ENCODE data around the gene SIGLEC10.
"Not testable (repeated sequence)": the region's sequence is repeated elsewhere in the genome, so short reads cannot be mapped to it uniquely, and the experiment has no call there.

The SIGLEC10 gene, protein sequence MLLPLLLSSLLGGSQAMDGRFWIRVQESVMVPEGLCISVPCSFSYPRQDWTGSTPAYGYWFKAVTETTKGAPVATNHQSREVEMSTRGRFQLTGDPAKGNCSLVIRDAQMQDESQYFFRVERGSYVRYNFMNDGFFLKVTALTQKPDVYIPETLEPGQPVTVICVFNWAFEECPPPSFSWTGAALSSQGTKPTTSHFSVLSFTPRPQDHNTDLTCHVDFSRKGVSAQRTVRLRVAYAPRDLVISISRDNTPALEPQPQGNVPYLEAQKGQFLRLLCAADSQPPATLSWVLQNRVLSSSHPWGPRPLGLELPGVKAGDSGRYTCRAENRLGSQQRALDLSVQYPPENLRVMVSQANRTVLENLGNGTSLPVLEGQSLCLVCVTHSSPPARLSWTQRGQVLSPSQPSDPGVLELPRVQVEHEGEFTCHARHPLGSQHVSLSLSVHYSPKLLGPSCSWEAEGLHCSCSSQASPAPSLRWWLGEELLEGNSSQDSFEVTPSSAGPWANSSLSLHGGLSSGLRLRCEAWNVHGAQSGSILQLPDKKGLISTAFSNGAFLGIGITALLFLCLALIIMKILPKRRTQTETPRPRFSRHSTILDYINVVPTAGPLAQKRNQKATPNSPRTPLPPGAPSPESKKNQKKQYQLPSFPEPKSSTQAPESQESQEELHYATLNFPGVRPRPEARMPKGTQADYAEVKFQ

DNA sequence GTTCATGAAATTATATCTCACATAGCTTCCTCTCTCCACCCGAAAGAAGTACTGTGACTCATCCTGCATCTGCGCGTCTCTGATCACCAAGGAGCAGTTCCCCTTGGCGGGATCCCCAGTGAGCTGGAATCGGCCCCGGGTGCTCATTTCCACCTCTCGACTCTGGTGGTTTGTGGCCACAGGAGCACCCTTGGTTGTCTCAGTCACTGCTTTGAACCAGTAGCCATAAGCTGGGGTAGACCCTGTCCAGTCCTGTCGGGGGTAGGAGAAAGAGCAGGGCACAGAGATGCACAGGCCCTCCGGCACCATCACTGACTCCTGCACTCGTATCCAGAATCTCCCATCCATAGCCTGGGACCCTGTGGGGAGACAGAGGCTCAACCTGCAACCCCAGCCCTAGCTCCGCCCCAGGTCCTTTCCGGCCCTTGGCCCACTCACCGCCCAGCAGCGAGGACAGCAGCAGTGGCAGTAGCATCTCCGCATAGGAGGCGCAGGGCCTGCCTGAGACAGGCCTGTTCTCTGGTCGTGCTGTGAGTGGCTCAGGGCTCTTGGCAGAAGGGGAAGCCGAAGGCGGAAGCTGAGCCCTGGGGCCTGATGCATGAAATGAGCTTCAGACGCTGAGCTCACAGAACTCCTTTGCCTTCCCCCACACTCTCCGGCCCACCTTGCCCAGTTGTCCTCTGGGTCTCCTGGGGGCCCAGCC, at the start of gene SIGLEC10:
Gene SIGLEC10, minus strand, starts transcription at position 536 of the 703 bp plus-strand sequence. Its CDS starts 61 bp downstream, at position 475.
- no peaks in the 10 kb centered on the region for H3K36me3 ChIP-seq (ENCODE audit: insufficient read depth, low read length)
- H3K9me3 ChIP-seq (ENCODE audit: control insufficient read depth, insufficient read depth, low read length) = no peaks in the 10 kb centered on the region
- peaks cover 4% of the 10 kb centered on the region; the same call in 1 of the 2 replicates for H3K4me1 ChIP-seq (ENCODE audit: insufficient read depth, low read length)
- H3K9ac ChIP-seq (ENCODE audit: low read depth, low read length) = no peak within 1 kb of the TSS

- no peak overlapping the region for H3K9ac ChIP-seq (ENCODE audit: low read depth, low read length)
- H3K4me1 ChIP-seq (ENCODE audit: insufficient read depth, low read length) = no peaks in the 10 kb centered on the region
- no peaks in the 10 kb centered on the region for H3K36me3 ChIP-seq (ENCODE audit: insufficient read depth, low read length)
- no peaks in the 10 kb centered on the region for H3K9me3 ChIP-seq (ENCODE audit: control insufficient read depth, insufficient read depth, low read length)
Observed at GRCh38 chr19:51466723-51467122, 49.3 kb upstream of the SIGLEC10 start.

DNA sequence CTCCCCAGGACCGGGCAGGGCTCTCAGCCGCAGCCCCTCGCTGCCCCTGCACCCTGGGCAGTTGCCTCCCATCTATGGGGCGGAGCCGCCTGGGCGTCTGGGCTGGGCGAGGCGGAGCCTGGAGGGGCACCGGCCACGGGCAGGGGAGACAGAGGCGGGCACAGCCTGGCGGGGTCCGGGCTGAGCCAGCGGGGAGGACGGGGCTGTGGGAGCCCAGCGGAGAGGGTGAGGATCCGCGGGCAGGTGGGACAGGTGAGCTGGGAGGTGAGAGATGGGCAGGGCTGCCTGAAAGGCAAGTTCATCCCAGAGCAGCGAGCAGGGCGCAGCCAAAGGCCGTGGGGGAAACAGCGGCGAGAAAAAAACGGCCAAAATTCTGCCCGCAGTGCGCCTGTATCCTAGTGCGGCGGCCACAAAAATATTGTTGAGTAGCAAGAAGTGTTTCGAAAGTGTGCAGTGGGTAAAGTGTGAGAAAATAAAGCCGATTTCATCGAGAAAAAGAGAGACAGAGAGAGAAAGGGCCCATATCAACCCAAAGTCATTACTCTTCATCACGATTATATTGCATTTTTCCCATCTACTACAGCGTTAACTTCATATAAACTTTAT, 46.6 kb upstream of the SIGLEC10 start:
- H3K4me1 ChIP-seq (ENCODE audit: insufficient read depth, low read length); H3K9me3 ChIP-seq (ENCODE audit: control insufficient read depth, insufficient read depth, low read length); H3K9ac ChIP-seq (ENCODE audit: low read depth, low read length); H3K36me3 ChIP-seq (ENCODE audit: insufficient read depth, low read length): not testable (repeated sequence)

GRCh38 chr19:51462681-51463080, 45.2 kb upstream of the SIGLEC10 start:
- Histone ChIP-seq H3K9me3 (ENCODE audit: control insufficient read depth, insufficient read depth, low read length) (no peaks in the 10 kb centered on the region), H3K9ac (ENCODE audit: low read depth, low read length) (no peak overlapping the region), H3K4me1 (ENCODE audit: insufficient read depth, low read length) (no peaks in the 10 kb centered on the region), H3K36me3 (ENCODE audit: insufficient read depth, low read length) (no peaks in the 10 kb centered on the region)

DNA sequence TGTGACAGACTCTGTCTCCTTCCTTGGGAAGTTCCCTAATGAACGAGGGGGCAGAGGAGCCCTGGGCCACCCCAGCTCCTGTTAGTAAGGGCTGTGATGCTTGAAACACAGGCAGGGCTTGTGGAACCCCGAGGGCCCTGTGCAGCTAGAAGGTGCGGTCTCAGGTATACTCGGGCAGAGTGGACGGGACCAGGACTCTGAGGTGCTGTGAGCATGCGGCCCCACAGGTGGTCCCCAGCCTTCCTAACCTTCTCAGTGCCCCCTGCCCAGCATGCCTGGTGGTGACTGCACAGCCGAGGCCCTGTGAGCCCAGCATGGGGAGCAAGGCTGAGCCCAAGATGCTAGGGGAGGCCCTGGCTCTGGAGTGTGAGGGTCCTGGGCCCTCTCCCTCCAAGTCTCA, 44.8 kb upstream of the SIGLEC10 start:
- Histone ChIP-seq H3K9ac (ENCODE audit: low read depth, low read length) (no peak overlapping the region), H3K9me3 (ENCODE audit: control insufficient read depth, insufficient read depth, low read length) (no peaks in the 10 kb centered on the region), H3K36me3 (ENCODE audit: insufficient read depth, low read length) (no peaks in the 10 kb centered on the region), H3K4me1 (ENCODE audit: insufficient read depth, low read length) (no peaks in the 10 kb centered on the region)

- H3K36me3 ChIP-seq (ENCODE audit: insufficient read depth, low read length) = no peaks in the 10 kb centered on the region
- H3K9ac ChIP-seq (ENCODE audit: low read depth, low read length) = no peak overlapping the region
- H3K9me3 ChIP-seq (ENCODE audit: control insufficient read depth, insufficient read depth, low read length) = no peaks in the 10 kb centered on the region
- H3K4me1 ChIP-seq (ENCODE audit: insufficient read depth, low read length) = no peaks in the 10 kb centered on the region
Observed at GRCh38 chr19:51461723-51462161, 44.3 kb upstream of the SIGLEC10 start.

DNA sequence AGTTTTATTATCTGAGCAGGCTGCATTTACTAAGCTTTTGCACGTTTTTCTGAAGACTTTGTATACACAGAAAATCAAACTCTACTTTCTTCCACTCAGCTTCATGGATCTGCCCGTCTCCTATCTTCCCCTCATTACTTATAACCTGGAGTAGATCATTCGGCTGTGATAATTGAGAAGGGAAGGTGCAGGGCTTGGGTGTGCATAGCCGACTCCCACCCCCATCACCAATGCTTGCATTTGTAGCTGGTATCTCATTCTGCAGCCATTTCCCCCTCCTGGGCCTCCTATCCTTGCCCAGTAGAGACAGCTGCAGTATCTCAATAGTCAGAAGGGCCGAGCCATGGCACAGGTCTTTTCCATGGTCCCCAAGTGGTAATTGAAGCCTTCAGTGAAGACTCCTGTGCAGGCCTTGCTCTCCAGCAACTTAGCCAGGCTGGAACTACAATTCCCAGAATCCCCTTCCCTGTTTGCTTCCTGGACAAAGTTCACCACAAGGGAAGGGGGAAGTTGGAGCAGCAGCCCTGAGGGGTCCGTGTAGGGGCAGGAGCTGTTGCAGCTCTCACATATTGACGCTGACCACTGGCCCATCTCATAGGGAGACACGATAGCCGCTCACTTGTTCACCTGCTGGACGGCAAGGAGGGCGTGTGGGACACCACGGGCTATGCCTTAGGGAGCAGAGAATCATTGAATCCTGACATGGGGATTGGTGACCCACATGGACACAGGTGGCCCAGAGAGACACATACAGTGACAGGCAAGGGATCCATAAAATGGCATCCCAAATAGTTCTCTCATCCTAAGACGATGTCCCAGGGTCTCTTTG, 42.9 kb upstream of the SIGLEC10 start:
- H3K9me3 ChIP-seq (ENCODE audit: control insufficient read depth, insufficient read depth, low read length) = no peaks in the 10 kb centered on the region
- H3K36me3 ChIP-seq (ENCODE audit: insufficient read depth, low read length) = no peaks in the 10 kb centered on the region
- no peaks in the 10 kb centered on the region for H3K4me1 ChIP-seq (ENCODE audit: insufficient read depth, low read length)
- peak overlapping the region; percentile 58; the same call in 1 of the 2 replicates for H3K9ac ChIP-seq (ENCODE audit: low read depth, low read length)

DNA sequence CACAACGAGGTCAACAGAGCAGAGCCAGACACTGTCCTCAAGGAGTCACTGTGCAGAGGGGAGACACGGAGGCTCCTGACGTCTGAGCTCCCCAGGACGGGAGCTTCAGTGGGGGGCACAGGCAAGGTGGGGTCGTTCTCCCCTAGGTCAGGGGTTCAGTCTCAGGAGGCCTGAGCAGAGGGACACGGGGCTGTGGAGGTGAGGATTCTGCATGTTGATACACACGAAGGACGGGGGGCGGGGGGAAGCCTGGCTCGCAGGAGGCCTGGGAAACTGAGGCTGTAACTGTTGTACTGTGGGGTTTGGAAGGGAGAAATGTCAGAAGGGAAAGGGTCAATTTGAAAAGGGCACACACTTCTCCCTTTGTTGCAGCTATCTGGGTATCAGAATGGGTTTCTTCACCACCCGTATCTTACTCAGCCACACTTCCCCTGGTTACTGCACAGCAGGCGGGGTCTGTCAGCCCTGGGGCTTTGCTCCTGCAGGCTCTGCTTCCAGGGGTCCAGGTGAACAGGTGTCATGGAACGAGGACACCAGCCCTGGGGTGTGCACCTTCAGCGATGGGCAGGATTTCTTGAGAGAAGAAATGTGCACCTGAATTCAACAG, 41.6 kb upstream of the SIGLEC10 start:
- H3K36me3 ChIP-seq (ENCODE audit: insufficient read depth, low read length) = no peaks in the 10 kb centered on the region
- H3K9ac ChIP-seq (ENCODE audit: low read depth, low read length) = no peak overlapping the region
- H3K4me1 ChIP-seq (ENCODE audit: insufficient read depth, low read length) = no peaks in the 10 kb centered on the region
- no peaks in the 10 kb centered on the region for H3K9me3 ChIP-seq (ENCODE audit: control insufficient read depth, insufficient read depth, low read length)

- Histone ChIP-seq H3K9me3 (ENCODE audit: control insufficient read depth, insufficient read depth, low read length) (no peaks in the 10 kb centered on the region), H3K9ac (ENCODE audit: low read depth, low read length) (no peak within 1 kb of the TSS)
Observed at GRCh38 chr19:51458051-51458645, 40.7 kb upstream of the SIGLEC10 start, which contains the start of gene SIGLEC8. TSS of gene SIGLEC8 (minus strand) at chr19:51458454. CDS start at chr19:51458387, 67 bp downstream.

GRCh38 chr19:51457351-51458013, 40.0 kb upstream of the SIGLEC10 start:
- Histone ChIP-seq H3K36me3 (ENCODE audit: insufficient read depth, low read length) (no peaks in the 10 kb centered on the region), H3K9me3 (ENCODE audit: control insufficient read depth, insufficient read depth, low read length) (no peaks in the 10 kb centered on the region), H3K9ac (ENCODE audit: low read depth, low read length) (no peak overlapping the region), H3K4me1 (ENCODE audit: insufficient read depth, low read length) (no peaks in the 10 kb centered on the region)

More at GRCh38 chr19:51458051-51458645, 40.7 kb upstream of the SIGLEC10 start, which contains the start of gene SIGLEC8:
- Histone ChIP-seq H3K36me3 (ENCODE audit: insufficient read depth, low read length) (no peaks in the 10 kb centered on the region), H3K4me1 (ENCODE audit: insufficient read depth, low read length) (no peaks in the 10 kb centered on the region)

GRCh38 chr19:51456541-51457290, 39.3 kb upstream of the SIGLEC10 start:
- H3K4me1 ChIP-seq (ENCODE audit: insufficient read depth, low read length) = no peaks in the 10 kb centered on the region
- no peaks in the 10 kb centered on the region for H3K9me3 ChIP-seq (ENCODE audit: control insufficient read depth, insufficient read depth, low read length)
- no peaks in the 10 kb centered on the region for H3K36me3 ChIP-seq (ENCODE audit: insufficient read depth, low read length)
- no peak overlapping the region for H3K9ac ChIP-seq (ENCODE audit: low read depth, low read length)

- Histone ChIP-seq H3K9me3 (ENCODE audit: control insufficient read depth, insufficient read depth, low read length) (no peaks in the 10 kb centered on the region), H3K36me3 (ENCODE audit: insufficient read depth, low read length) (no peaks in the 10 kb centered on the region), H3K9ac (ENCODE audit: low read depth, low read length) (no peak overlapping the region), H3K4me1 (ENCODE audit: insufficient read depth, low read length) (no peaks in the 10 kb centered on the region)
Observed at GRCh38 chr19:51450730-51451307, 33.4 kb upstream of the SIGLEC10 start.
